ENCODE results near the gene TAF6.

Gene TAF6

DNA sequence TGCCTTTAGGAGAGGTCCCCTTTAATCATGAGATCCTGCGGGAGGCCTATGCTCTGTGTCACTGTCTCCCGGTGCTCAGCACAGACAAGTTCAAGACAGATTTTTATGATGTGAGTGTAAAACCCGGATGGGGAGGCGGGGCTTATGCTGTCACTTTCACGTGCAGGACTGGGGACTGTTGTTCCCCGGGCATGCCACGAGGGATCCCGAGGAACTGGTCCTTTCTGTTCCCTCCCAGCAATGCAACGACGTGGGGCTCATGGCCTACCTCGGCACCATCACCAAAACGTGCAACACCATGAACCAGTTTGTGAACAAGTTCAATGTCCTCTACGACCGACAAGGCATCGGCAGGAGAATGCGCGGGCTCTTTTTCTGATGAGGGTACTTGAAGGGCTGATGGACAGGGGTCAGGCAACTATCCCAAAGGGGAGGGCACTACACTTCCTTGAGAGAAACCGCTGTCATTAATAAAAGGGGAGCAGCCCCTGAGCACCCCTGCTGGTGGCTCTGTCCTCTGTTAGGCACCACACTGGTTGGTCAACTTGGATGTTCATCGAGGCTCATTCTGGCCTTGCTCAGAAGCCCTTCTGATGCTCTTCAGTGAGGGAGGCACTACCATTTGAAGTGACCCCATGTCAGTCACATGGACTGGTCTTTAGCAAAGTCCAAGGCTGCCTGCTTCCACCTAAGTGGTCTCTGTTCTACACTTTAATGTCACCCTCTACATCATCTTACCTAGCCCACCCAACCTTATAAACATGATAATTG is 27.6 kb downstream of the TAF6 start:
- no peak for DNase-seq

DNA sequence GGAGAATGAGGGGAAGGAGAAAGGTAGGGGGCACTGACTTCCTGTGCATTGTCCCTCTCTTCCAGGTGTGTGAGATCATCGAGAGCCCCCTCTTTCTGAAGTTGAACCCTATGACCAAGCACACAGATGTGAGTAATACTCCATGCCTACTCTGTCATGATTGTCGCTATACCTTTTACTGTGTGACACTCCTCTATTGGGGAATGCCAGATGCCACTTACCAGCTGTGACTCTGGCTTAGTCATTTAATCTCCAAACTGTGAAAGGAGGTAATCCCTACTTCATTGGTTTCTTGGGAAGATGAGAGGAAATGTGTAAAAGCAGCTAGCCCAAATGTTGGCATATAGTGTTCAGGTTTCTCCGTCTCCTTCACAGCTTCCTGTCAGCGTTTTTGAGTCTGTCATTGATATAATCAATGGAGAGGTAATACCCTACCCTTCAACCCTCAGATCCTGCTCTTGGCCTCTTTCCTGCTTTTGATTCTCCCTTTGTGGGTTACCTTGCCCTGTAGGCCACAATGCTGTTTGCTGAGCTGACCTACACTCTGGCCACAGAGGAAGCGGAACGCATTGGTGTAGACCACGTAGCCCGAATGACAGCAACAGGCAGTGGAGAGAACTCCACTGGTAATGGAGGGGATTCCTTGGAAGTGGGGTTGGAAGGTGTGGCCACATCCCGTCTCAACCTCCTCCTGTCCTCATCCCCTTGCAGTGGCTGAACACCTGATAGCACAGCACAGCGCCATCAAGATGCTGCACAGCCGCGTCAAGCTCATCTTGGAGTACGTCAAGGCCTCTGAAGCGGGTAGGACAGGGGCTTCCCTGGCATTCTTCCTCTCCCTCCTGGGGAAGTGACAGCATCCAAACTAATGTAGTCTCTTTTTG is 28.4 kb downstream of the TAF6 start:
- no peak for DNase-seq

DNA sequence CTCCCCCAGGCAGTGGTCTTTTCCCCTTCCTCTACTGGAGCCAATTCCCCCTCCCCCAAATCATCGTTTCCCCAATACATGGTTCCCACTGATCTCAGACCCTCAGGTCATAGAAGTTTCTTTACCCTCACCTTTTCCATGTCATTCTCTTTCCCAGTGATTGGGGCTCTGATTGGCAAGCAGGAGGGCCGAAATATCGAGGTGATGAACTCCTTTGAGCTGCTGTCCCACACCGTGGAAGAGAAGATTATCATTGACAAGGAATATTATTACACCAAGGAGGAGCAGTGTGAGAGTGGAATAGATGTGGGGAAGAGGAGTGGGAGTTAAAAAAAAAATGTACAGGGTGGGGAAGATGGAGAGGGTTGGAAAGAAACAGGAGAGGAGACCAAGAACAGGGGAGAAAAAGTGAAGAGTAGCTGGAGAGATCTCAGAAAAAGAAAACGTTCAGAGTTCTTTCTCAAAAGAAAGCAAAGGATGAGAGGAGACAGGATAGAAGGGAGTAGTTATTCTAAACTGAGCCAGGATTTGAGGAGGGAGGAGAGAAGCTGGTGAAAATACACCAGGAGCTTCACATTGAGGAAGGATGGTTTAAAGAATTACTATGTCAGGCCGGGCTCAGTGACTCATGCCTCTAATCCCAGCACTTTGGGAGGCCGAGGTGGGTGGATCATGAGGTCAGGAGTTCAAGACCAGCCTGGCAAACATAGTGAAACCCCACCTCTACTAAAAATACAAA is 29.5 kb downstream of the TAF6 start:
- DNase-seq: no peak

DNA sequence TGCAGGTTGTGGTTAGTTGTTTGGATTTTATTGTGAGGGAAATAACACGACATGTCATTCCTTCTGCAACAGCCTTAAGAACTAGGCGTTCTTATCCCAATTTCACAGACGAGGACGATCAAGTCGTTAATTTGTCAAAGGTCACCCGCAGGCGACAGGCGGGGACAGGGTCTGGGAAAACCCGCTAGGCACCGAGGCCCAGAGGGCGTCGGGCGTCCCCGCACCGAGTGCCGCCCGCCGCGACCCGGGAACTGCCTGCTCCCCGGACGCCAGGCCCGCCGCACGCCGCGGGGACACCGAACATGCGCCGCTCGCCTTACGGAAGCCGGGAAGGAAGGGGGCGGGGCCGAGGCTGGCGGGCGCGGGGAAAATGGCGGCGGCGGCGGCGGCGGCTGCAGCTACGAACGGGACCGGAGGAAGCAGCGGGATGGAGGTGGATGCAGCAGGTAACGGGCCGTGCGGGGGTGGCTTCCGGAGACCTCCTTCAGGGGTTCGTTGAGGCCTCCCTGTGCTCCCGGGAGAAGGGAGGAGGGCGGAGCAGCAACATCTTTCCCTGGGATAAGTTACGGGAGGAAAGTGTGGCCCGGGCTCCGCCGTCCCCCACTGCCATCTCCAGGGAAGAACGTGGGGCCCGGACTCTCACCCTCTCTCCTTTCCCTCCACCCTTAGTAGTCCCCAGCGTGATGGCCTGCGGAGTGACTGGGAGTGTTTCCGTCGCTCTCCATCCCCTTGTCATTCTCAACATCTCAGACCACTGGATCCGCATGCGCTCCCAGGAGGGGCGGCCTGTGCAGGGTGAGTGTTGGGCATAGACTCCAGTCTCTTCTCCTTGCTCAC is 30.3 kb downstream of the TAF6 start, which contains the start of gene COPS6:
Gene COPS6, plus strand, starts transcription at position 349 of the 837 bp plus-strand sequence. Its CDS starts 22 bp downstream, at position 371.
- DNase-seq: peak; percentile 48

DNA sequence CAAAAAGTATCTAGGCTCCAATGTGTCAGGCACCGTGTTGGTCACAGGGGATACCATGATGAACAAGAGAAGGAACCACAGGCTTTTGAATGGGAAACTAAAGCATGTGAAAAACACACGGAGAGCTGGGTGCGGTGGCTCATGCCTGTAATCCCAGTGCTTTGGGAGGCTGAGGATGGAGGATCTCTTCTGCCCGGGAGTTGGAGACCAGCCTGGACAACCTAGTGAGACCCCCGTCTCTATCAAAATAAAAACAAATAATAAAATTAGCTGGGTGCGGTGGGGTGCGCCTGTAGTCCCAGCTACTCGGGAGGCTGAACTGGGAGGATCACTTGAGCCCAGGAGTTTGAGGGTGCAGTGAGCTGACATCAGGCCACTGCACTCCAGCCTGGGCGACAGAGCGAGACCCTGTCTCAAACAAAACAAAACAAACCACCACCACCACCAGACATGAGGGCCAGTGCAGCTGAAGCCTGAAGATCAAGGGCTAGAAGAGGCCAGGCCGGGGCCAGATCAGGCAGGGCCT is 31.0 kb downstream of the TAF6 start:
- no peak for DNase-seq

DNA sequence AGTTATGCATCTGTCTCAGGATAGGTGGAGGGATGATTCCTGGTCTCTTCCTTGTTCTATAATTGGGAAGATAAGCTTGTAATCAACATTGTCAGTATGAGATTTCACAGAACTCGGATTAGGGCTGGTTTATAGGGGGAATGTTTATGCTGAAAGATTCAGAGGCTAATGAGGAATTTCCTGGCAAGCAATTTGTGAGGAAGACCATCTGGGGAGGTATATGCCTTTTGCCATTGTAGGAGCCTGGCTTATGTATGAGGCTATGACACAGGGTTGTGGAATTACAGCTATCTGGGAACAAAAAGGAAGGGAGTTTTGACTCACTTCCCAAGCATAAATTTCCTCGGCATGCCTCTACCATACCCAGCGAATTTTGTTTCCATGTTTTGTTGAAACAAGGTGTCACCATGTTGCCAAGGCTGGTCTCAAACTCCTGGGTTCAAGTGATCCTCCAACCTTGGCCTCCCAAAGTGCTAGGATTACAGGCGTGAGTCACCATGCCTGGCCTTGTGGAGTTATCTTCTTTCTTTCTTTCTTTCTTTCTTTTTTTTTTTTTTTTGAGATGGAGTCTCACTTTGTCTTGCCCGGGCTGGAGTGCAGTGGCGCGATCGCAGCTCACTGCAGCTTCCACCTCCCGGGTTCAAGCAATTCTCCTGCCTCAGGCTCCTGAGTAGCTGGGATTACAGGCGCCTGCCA is 32.0 kb downstream of the TAF6 start:
- DNase-seq: peak; percentile 65

DNA sequence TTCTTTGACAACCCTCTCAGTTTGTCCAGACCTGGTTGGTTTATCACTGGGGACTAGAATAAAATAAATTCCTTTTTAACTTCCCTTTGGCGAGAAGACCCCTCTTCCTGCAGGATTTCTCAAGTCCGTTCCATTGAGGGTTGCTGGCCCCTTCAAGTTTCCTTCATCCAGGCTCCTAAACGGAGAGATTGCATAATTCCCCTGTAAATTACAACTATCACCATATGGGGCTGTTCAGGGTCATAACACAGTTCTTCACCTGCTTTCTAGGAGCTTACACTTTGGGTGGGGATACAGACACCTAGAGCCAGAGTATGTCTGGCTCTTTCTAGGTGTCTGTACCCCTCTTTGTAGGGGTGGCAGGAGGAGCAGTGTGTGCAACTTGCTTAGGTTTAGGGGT is 33.6 kb downstream of the TAF6 start:
- DNase-seq: no peak

DNA sequence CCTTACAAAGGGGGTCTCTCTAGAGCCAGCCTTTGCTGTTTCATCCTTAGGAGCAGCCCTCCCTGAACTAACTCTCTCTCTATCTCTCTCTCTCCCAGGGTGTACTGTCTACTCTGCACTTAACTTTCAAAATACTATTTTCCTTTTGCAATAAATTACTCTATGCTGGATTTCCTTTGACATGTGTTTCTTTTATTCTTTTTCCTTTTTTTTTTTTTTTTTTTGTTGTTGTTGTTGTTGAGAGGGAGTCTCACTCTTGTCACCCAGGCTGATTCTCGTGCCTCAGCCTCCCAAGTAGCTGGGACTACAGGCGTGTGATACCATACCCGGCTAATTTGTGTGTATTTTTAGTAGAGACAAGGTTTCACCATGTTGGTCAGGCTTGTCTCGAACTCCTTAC is 36.2 kb downstream of the TAF6 start:
- DNase-seq: no peak

DNA sequence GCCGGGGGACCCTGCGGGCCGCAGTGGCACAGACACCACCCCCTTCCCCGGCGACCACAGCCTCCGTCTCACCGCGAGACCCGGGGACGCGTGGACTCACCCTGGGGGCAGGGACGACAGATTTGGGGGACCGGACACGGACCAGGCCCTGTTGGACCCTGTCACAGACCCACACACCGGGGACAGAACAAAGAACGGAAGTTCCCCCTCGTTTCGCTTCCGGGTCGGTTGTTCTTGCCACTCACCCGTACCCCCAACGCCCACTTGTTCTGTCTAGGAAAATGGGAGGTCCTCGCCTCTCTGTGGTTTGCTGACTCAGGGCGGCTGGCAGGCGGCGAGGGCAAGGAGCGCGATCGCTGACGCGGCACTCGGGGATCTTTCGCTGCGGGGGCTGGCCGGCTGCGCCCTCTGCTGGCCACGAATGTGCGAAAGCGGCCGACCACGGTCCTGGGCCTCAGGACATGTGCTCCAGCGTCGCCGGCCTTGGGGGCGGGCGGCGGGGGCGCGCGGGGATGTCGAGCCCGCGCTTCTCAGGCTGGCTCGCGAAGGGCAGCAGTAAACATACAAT is 37.5 kb downstream of the TAF6 start, which contains the start of gene ZNF3:
Gene ZNF3, minus strand, starts transcription at position 189 of the 568 bp plus-strand sequence. CDS start 4,366 bp downstream, outside the sequence.
- DNase-seq: peak; percentile 98

DNA sequence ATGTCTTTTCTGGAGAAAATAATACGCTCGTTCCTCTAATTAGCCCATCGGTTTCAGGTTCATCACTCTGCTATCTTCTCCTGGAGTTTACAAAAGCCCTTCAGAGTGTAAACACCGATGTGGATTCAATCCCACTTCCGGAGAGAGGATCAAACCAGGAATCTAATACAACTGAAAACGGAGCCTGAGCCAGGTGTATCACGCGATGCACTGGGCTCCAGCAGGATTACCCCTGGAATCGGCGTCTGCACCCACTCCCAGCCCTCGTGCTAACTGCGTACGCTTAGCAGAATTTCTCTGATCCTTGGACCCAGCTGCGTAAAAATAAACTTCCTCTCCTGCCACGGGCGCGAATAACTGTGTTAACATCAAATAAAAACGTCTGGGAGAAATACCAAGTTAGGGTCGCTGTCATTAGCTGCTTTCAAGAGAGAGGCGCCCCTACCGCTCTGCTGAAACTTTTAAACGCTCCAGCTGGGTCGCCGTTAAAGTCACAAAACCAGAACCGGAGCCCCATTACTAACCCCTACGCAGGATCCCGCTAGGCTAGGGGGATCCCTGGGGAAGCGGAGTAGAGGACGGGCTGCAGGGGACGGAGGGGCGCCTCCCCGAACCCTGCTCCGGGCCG is 38.1 kb downstream of the TAF6 start:
- DNase-seq: no peak

DNA sequence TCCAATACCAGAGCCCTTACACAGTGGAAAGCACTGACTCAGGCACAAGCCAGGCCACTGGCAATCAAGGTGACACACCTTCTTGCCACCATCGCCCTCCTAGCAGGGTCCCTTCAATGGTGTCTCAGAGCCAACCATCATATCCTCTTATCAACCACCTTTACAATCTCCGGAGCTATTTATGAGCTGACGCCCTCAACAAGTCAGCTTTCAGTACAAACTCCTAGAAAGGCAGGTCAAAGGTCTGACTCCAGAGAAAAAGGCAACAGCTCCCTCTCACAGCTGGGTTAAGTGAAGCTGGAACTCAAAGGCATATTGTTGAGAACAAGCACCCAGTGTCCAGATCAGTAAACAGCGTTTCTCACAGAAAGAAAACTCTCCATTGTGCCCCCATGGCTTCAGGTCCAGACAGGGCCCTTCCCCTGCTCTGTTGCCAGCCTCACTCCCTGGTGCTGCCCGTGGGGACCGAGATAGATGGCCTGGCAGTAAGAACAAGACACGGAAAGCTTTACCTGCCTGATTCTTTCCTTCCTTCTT is 40.1 kb downstream of the TAF6 start:
- DNase-seq: no peak

DNA sequence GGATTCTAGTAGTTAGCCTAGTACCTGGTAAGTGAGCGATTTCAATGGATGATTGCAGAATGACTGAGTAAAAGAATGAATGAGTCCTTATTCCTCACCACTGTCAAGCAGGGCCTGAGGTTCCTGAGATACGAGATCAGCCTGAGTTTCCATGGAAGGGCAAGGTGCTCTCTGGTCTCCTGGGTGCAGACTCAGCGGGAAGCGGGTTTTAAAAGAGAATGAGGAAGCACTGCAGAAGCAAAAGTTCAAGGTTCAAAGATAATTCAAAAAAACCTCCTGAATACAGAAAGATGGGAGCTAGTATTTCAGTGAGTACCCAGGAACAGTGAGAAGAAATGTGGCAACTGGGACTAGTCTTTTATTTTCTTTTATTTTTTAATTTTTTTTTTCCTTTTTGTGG is 42.0 kb downstream of the TAF6 start:
- no peak for DNase-seq

DNA sequence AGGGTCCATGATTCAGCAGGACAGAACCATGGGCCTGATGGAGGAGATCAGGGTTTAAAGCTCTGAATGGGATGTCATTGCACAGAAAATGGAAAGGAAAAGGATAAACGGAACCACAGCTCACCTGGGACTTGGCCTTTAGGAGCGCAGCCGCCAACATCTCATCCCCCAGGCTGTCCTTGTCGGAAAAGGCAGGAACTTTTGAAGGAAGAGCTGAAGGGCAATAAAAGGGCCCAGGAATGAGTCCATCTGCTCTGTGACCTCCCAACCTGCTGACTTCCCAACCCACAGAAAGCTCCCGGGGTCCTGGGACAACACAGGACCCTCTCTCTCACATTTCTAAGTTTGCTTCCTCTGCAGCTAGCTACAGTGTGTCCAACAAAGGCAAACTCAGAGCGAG is 43.7 kb downstream of the TAF6 start:
- no peak for DNase-seq

DNA sequence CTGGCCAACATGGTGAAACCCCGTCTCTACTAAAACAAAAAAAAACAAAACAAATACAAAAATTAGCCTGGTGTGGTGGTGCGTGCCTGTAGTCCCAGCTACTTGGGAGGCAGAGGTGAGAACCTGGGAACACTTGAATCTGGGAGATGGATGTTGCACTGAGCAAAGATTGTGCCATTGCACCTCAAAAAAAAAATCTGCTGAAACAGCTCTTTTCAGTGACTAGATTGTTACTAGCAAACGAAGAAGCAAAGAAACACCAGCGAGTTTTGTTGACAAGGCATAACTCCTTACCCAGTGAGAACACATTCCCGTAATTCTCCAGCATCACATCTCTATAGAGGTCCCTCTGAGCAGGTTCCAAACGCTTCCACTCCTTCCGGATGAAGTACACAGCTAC is 44.3 kb downstream of the TAF6 start:
- DNase-seq: no peak

DNA sequence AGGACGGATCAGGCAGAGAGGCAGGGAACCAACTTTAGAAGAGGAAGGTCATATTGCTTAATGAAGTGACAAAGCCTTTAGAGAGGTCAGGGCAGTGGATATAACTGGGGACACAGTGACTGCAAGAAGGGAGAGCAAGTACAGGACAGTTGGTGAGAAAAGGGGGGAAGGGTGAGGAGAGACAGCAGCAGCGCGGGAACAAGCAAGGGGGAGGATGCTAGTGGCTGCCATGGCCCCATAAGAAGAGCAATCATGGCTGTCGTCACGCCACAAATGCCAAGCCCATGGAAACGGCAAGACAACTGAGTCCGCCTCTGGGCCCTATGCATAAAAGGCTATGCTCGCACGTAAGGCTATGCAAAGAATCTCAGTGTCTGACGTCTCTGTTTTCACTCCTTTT is 46.7 kb downstream of the TAF6 start:
- no peak for DNase-seq

DNA sequence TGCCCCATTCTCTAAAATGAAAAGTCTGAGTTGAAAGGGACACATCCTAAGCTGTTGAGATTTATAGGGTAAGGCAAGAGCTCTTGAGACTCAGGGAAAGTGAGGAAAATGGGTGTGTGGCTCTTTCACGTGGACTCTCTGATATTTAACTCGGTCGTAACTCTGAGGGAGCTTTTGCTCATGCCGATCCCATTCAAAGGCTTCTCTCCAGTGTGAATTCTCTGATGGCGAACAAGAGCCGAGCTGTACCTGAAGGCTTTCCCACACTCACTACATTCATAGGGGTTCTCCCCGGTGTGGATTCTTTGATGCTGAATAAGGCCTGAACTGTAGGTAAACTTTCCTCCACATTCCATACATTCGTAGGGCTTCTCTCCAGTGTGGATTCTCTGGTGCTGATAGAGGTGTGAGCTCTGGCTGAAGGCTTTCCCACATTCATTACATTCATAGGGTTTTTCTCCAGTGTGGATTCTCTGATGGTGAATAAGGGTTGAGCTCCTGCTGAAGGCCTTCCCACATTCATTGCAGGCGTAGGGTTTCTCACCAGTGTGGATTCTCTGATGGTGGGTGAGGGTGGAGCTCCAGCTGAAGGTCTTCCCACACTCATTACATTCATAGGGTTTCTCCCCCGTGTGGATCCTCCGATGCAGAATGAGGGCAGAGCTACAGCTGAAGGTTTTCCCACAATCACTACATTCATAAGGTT is 48.0 kb downstream of the TAF6 start:
- DNase-seq: no peak

DNA sequence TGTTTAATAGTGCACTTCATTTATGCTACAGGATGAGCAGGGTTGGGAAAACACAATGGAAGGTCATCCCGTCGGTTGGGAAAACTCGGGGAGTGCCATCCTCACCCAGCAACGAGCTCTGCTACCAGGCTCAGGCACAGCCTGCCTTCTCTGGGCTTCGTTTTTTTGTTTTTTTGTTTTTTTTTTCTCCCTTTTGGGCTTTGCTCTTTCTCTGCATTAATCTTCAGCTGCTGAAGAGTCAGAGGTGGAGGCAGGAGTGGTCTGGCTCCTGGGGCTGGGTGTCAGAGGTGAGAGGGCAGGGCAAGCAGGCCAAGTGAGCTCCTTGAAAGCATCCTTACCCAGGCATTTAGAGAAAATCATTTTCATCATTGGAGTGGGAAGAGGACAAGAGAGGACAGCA is 49.2 kb downstream of the TAF6 start:
- no peak for DNase-seq

DNA sequence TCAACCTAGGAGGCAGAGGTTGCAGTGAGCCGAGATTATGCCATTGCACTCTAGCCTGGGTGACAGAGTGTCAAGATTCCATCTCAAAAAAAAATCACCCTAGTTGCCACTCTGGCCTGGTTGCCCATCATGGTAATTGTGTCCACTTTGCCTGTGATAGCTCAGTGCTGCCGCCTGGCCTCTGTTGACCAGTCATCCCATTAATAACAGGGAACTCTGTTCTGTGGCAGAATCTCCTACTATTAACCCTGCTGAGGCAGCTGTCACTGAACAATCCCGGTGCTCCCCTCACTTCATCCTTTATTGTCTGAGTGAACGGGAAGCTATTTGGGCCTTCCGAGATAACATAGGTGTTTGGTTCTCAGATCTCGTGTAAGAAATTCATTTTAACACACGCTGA is 52.2 kb downstream of the TAF6 start:
- DNase-seq: no peak

DNA sequence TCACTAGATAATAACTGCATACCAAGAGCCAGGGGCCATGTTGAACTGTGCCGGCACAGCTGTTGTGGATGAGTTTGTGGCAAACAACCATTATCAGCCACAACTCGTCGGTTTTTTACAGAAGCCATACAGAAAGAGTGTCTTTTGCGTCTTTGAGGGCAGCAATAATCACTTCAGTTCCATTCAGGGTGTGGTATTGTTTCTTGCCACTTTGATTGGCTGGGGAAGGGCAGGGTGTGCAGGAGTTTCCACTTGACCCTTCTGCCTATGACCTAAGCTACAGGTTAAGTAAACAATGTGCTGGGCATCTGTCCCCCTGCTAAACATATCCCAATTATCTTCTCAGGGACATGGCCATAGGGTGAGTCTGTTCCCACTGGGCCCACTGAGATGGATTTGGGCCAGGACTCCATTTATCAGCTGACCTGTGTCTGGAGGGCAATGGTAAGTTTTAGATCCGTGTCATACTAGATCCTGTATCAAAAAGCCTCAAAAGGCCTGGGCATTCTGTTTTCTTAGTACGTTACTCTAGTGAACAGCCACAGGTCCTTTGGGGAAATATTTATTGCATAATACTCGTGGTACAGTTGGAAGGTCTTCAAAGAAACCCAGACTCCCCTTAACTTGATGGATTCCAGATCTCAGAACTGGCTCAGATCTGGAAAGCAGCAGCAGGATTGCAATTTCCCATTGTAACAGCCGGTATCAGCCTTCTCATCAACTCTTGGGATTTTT is 53.5 kb downstream of the TAF6 start:
- DNase-seq: no peak
